Lower lobe of right lung (tissue), 2 donors: ENCODE results near the gene FADS2. TPM values are rescaled to one million over a fixed set of nuclear protein-coding genes. Genes with fewer than 3 reads are reported as not detected.

Experiments used
- ATAC-seq, 2 donors: fragments of 200-7000 bp; cut with Tn5 transposase; one replicate each; pipeline ENCODE4 v1.9.1; 2020 to 2022; ENCODE audit warnings: mild to moderate bottlenecking in 2 of 2, moderate library complexity in 2 of 2
- DNase-seq: peaks from one replicate; pipeline ENCODE4 v3.0.0-alpha.2; 2020
- H3K27ac ChIP-seq: fragments of 200-600 bp; one replicate; pipeline ENCODE4 v1.8.0; 2022
- H3K27me3 ChIP-seq: fragments of 200-600 bp; one replicate; pipeline ENCODE4 v1.8.0; 2022; ENCODE audit warnings: low read depth
- H3K36me3 ChIP-seq: fragments of 200-600 bp; one replicate; pipeline ENCODE4 v1.8.0; 2022; ENCODE audit warnings: mild to moderate bottlenecking
- H3K4me1 ChIP-seq: fragments of 200-600 bp; one replicate; pipeline ENCODE4 v1.8.0; 2022
- H3K4me3 ChIP-seq: fragments of 200-600 bp; one replicate; pipeline ENCODE4 v1.8.0; 2022; ENCODE audit warnings: mild to moderate bottlenecking
- H3K9me3 ChIP-seq: fragments of 200-600 bp; one replicate; pipeline ENCODE4 v1.8.0; 2022
- intact Hi-C: fragments of 100-400 bp; cut with DNase I; formaldehyde crosslinking; loops from one replicate; pipeline ENCODE4 v1.11.0; 2022
- total RNA-seq: library from RNA; stranded (reverse); fragmentation: NEBNext Ultra II Directional; extraction: Animal tissue kit (Norgen Biotek cat#: 25700); gene quantifications from one replicate; pipeline ENCODE4 v1.2.1, GENCODE V29; 2021
- TF ChIP-seq, protein P1 (sequence below): fragments of 200-600 bp; IDR thresholded peaks from one replicate; pipeline ENCODE4 v1.8.0; 2022; ENCODE audit warnings: antibody characterized with exemption, mild to moderate bottlenecking
- donor health status: DM: no; HTN: yes; CAD: no; lungs with severe emphysema.

The FADS2 gene
- total RNA-seq, 1 donor from 2014 or later: 82.0 TPM

DNA sequence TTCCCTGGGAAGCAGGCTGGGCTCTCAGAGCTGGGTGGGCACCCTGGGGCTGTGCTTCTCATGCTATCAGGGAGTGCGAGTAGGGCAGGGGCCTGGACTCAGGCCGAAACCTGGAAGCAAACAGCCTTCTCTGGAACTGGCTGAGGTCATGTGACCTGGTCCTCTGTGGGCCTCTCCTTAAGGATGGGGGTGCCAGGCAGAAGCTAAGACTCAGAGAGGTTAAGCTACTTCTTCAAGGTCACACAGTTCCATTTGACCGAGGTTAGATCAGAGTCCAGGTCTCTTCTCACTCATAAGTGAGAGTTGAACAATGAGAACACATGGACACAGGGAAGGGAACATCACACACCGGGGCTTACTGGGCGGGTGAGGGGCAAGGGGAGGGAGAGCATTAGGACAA is 55.8 kb downstream of the FADS2 start:
- H3K27ac ChIP-seq: no peak overlapping the region
- ATAC-seq (no peak), DNase-seq (no peak)
- peaks cover 4% of the 10 kb centered on the region for H3K36me3 ChIP-seq
- no peaks in the 10 kb centered on the region for H3K9me3 ChIP-seq
- TF ChIP-seq, protein P1, sequence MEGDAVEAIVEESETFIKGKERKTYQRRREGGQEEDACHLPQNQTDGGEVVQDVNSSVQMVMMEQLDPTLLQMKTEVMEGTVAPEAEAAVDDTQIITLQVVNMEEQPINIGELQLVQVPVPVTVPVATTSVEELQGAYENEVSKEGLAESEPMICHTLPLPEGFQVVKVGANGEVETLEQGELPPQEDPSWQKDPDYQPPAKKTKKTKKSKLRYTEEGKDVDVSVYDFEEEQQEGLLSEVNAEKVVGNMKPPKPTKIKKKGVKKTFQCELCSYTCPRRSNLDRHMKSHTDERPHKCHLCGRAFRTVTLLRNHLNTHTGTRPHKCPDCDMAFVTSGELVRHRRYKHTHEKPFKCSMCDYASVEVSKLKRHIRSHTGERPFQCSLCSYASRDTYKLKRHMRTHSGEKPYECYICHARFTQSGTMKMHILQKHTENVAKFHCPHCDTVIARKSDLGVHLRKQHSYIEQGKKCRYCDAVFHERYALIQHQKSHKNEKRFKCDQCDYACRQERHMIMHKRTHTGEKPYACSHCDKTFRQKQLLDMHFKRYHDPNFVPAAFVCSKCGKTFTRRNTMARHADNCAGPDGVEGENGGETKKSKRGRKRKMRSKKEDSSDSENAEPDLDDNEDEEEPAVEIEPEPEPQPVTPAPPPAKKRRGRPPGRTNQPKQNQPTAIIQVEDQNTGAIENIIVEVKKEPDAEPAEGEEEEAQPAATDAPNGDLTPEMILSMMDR: no peak
- no peaks in the 10 kb centered on the region for H3K27me3 ChIP-seq
- peaks cover 5% of the 10 kb centered on the region for H3K4me1 ChIP-seq
- intact Hi-C loops: no loop called here
- H3K4me3 ChIP-seq: no peak overlapping the region

DNA sequence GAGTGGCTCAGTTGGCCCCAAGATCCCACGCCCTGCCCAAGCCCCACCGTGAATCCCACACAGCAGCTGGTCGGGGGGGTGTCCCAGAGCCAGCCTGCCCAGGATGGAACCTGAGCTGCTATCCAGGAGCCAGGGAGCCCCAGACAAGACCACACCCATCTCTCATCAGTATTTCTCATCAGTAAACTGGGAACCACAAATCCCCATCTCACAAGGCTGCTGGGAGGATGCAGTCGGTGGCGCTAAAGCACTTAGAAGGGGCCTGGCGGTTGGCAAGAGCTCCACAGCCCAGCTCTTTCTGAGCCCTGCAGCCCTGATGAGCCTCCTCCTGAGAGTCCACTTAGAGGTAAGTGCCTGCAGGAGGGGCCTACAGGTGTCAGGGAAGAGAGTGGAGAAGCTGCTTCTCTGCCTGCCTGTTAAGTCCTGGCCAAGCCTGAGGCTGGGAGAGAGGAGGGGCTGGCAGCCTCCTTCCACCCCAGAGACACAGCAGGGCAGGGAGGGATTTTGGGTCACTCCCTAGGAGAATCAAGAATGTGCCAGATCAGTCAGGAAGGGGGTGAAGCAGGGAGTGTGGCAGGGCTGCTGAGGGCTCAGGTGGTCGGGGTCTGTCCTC is 57.2 kb downstream of the FADS2 start:
- Histone ChIP-seq H3K4me3 (no peak overlapping the region), H3K4me1 (peaks cover 11% of the 10 kb centered on the region), H3K27me3 (no peaks in the 10 kb centered on the region), H3K27ac (no peak overlapping the region), H3K36me3 (no peaks in the 10 kb centered on the region), H3K9me3 (no peaks in the 10 kb centered on the region)
- ATAC-seq (no peak), DNase-seq (no peak)
- TF ChIP-seq, protein P1: no peak
- intact Hi-C loops: no loop called here

DNA sequence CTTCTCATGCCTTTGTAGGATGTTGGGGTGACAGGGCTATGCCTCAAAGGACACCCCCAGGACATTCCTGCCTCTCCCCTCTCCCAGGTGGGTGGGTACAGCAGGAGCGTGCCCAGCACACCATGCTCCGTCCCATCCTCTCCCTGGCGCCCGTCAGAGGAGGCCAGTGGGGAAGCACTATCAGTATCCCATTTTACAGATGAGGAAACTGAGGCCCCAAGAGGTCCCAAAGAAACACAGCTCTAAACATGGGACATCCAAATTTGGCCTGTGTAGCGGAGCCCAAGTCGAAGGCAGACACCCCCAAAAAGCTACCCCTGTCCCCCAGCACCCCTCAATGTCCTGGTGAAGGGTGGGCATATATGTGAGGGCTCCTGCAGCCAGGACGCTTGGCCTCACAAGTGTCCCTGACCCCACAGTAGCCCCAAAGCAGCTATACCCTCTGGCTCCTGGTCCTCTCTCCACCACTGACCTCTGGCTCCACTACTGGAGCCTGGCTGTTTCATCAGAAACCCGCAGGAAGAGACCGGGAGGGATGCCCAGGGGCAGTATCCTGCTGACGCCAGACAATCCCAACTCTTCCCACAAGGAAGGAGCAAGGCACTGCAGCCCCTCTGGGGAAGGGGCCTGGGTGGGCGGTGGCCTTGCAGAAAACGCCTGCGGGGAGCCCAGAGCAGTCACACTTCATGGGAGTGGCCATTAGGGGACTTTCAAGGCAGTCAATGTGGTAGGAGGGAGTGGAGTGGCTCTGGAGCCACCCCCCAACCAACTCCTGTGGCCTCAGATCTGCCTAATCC is 57.9 kb downstream of the FADS2 start:
- DNase-seq: no peak

DNA sequence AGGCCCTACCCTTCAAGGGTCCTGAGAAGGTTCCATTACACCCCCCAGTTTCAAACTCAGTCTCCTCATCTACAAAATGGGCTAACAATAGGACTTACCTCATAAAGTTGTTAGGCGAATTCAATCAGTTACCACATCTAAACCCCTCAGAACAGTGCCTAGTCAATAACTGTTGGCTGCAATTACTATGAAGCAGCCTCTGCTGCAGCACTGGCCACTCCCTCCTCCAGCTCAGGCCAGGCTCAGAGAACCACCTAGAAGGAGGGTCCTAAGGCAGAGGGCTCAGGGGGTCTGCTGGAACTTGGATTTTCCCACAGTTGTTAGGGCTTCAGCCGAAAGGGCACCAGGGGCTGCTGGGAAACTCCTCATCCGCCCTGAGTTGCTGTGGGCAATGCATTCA is 58.5 kb downstream of the FADS2 start:
- Histone ChIP-seq H3K27me3 (no peaks in the 10 kb centered on the region), H3K4me3 (no peak overlapping the region), H3K9me3 (no peaks in the 10 kb centered on the region), H3K36me3 (no peaks in the 10 kb centered on the region), H3K27ac (no peak overlapping the region), H3K4me1 (peaks cover 18% of the 10 kb centered on the region)
- DNase-seq (no peak), ATAC-seq (no peak)
- TF ChIP-seq, protein P1: no peak
- intact Hi-C loops: no loop called here

More for the DNA sequence above, 57.9 kb downstream of the FADS2 start:
- Histone ChIP-seq H3K36me3 (no peaks in the 10 kb centered on the region), H3K4me3 (no peak overlapping the region), H3K27ac (no peak overlapping the region), H3K27me3 (no peaks in the 10 kb centered on the region), H3K4me1 (peaks cover 18% of the 10 kb centered on the region), H3K9me3 (no peaks in the 10 kb centered on the region)
- TF ChIP-seq, protein P1: no peak
- intact Hi-C loops: no loop called here
- no peak for ATAC-seq

DNA sequence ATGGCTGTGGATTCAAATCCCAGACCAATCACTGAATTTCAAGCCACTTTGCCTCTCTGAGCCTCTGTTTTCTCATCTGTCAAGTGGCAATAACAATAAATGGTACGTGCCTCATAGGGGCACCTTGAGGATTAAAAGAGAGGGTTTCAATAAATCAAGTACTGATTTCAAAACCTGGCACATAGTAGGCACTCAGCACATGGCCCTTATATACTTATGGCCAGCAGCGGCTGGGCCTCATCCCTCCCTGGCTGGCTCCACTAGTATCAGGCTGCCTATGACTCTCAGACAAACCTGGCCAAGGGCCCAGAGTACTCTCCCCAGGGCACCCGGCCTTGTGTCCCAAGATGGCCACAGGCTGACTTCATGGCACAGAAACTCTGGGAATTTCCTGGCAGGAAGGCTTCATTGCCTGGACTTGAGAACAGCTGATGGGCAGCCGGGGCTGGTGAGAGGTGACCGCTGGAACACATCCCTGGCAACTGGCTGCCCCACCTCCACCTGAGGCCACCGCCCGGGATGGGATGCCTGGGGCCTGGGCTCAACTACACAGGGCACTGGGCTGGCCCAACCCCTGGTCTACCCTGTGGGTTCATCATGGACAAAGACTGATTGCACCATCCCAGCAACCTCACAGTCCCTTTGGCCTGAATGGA is 59.9 kb downstream of the FADS2 start:
- intact Hi-C loops: no loop called here
- Histone ChIP-seq H3K9me3 (no peaks in the 10 kb centered on the region), H3K4me3 (no peak overlapping the region), H3K4me1 (peaks cover 18% of the 10 kb centered on the region), H3K27me3 (no peaks in the 10 kb centered on the region), H3K36me3 (no peaks in the 10 kb centered on the region), H3K27ac (peak overlapping the region; percentile 15)
- TF ChIP-seq, protein P1: no peak
- DNase-seq: peak; percentile 65
- peak; percentile 6 to 49 for ATAC-seq
